Activated CD8-positive, alpha-beta memory T cell treated with anti-CD3 and anti-CD28 coated beads for 36 hours (primary cell): ENCODE data around the gene SOD3. TPM values are rescaled to one million over a fixed set of nuclear protein-coding genes. Genes with fewer than 3 reads are reported as not detected.

Source experiments
- CTCF ChIA-PET: fragments of 350-600 bp; sonication (Branson Sonifier 250); formaldehyde crosslinking; loops from one replicate; lab custom pipeline; 2021; ENCODE audit warnings: antibody characterized with exemption; lab: Charles Lee
- POLR2A ChIA-PET: fragments of 350-600 bp; sonication (Branson Sonifier 250); formaldehyde crosslinking; loops from one replicate; lab custom pipeline; 2021; ENCODE audit warnings: antibody characterized with exemption; lab: Charles Lee
- total RNA-seq, 2 experiments: library from RNA; stranded (reverse); gene quantifications; one replicate each; pipeline ENCODE4 v1.2.3, GENCODE V29; 2021

SOD3 gene
- total RNA-seq, 2 experiments from 2014 or later: not detected

DNA sequence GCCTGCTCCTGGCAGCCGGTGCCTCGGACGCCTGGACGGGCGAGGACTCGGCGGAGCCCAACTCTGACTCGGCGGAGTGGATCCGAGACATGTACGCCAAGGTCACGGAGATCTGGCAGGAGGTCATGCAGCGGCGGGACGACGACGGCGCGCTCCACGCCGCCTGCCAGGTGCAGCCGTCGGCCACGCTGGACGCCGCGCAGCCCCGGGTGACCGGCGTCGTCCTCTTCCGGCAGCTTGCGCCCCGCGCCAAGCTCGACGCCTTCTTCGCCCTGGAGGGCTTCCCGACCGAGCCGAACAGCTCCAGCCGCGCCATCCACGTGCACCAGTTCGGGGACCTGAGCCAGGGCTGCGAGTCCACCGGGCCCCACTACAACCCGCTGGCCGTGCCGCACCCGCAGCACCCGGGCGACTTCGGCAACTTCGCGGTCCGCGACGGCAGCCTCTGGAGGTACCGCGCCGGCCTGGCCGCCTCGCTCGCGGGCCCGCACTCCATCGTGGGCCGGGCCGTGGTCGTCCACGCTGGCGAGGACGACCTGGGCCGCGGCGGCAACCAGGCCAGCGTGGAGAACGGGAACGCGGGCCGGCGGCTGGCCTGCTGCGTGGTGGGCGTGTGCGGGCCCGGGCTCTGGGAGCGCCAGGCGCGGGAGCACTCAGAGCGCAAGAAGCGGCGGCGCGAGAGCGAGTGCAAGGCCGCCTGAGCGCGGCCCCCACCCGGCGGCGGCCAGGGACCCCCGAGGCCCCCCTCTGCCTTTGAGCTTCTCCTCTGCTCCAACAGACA is 4.4 kb downstream of the SOD3 start:
- POLR2A ChIA-PET: no interaction called here
- CTCF ChIA-PET: no interaction called here

DNA sequence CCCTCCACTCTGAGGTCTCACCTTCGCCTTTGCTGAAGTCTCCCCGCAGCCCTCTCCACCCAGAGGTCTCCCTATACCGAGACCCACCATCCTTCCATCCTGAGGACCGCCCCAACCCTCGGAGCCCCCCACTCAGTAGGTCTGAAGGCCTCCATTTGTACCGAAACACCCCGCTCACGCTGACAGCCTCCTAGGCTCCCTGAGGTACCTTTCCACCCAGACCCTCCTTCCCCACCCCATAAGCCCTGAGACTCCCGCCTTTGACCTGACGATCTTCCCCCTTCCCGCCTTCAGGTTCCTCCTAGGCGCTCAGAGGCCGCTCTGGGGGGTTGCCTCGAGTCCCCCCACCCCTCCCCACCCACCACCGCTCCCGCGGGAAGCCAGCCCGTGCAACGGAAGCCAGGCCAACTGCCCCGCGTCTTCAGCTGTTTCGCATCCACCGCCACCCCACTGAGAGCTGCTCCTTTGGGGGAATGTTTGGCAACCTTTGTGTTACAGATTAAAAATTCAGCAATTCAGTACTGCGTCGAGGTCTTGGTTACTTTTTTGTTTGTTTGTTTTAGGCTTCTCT is 5.0 kb downstream of the SOD3 start:
- POLR2A ChIA-PET: no interaction called here
- CTCF ChIA-PET: no interaction called here

GRCh38 chr4:24801136-24801855 is 5.9 kb downstream of the SOD3 start:
- POLR2A ChIA-PET: no interaction called here
- CTCF ChIA-PET: interaction anchor here (0.6 kb wide), 1 partner anchor 54 kb away, joined by 3 read pairs; no protein-coding TSS in a partner anchor

GRCh38 chr4:24802648-24803047 is 7.3 kb downstream of the SOD3 start:
- CTCF ChIA-PET: no interaction called here
- POLR2A ChIA-PET: no interaction called here

- ChIA-PET CTCF (interaction anchor here (0.7 kb wide), 1 partner anchor 12 kb away, joined by 3 read pairs; no protein-coding TSS in a partner anchor), POLR2A (no interaction called here)
Observed at GRCh38 chr4:24805067-24805466, 9.7 kb downstream of the SOD3 start.

- POLR2A ChIA-PET: no interaction called here
- CTCF ChIA-PET: no interaction called here
Observed at GRCh38 chr4:24805566-24805965, 10.2 kb downstream of the SOD3 start.

DNA sequence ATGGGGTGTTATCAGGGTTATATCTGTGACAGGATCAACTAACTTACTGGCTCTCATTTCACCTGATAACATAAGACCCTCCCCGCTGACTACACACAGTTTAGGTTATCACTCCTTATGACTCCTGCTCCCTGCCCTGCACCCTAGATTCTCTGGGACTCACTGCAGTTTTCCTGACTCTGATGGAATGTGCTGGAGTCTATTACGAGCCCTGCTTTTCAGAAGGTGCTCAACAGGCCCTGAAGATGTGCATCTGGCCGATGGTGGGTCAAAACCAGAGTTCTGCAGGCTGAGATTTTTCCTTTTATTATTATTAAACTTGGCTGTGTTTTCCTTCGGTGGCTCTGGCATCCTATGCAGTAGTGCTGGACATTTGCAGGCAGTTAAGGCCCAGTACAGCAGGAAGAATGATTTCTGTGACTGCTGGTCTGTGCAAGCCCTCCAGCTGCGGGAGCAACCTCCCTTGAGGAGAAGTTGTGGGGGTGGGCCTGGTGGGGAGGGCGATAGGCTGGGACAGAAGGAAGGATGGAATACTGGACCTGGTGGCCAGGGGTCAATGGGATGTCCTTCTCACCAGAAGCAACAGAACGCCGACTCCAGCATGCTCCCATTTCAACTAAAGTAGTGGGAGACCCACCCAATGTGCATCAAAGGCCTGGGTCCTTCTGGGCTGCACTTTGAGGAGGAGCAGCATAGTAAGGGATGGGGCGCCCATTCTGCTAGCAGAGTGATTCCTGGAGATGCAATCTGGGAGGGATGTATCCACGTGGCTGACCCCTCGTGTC is 11.0 kb downstream of the SOD3 start:
- POLR2A ChIA-PET: no interaction called here
- CTCF ChIA-PET: no interaction called here

DNA sequence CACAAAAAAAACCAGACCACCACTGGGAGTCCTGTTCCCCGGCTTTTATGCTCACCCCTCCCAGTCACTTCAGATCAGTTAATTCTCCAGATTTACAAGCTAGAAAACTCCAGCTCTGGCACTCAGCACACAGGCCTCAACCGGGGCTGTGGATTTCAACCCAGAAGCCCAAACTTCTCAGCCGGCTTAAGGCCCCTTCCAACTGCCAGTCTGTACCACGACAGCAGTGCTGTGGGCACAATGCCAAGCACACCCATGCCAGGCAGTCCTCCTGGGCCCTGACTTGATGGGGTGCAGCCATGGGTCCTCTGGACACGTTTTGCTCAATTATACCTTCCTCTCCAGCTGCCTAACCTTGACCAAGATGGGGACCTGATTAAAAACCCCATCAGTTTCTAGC is 12.2 kb downstream of the SOD3 start:
- ChIA-PET POLR2A (no interaction called here), CTCF (no interaction called here)

- POLR2A ChIA-PET: no interaction called here
- CTCF ChIA-PET: interaction anchor here (0.5 kb wide), 1 partner anchor 712 kb away, joined by 4 read pairs; no protein-coding TSS in a partner anchor
Observed at GRCh38 chr4:24808261-24808660, 12.9 kb downstream of the SOD3 start.

DNA sequence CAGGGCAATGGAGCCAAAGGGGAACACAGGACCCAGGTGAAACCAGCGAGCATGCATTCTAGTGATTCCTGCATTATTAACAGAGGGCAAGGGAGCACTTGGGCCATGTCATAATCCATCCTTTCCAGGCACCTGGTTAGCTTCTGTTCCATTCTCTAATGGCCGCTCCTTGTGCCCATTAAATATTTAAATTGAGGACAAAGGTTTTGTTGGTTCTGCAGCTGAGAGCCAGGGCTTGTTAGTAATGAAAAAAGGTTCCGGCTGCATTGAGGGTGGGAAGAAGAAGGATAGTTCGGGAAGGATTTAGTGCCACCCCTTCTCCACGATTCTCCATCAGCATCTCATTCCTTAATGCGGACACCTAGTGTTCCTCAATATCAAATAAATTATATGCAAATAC is 13.6 kb downstream of the SOD3 start:
- POLR2A ChIA-PET: no interaction called here

DNA sequence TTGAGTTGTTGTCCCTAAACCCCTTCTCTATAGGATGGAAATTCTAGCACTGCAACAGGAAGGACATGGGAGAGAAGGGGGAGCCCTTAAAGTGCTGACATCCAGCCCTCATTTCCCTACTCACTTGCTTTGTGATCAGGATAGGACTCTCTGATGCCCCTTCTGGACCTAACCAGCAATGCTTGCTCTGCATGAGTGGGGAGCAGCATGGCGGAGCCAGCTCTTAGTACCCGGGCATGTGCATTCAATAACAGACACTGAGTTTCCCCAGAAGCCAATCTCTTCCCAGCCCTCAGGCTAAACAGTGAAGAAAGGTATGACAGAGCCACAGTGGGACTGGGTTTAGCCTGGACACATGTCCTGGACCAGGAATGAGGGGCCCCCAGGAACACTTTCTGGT is 14.0 kb downstream of the SOD3 start:
- ChIA-PET CTCF (no interaction called here), POLR2A (no interaction called here)

More for the DNA sequence above, 13.6 kb downstream of the SOD3 start:
- CTCF ChIA-PET: interaction anchor here (0.5 kb wide), 1 partner anchor 711 kb away, joined by 4 read pairs; no protein-coding TSS in a partner anchor

- ChIA-PET POLR2A (no interaction called here), CTCF (no interaction called here)
Observed at GRCh38 chr4:24809815-24810405, 14.5 kb downstream of the SOD3 start.

GRCh38 chr4:24810871-24811631 is 15.7 kb downstream of the SOD3 start:
- CTCF ChIA-PET: no interaction called here
- POLR2A ChIA-PET: no interaction called here

- CTCF ChIA-PET: no interaction called here
- POLR2A ChIA-PET: no interaction called here
Observed at GRCh38 chr4:24813732-24814131, 18.4 kb downstream of the SOD3 start.

GRCh38 chr4:24816797-24817196 is 21.4 kb downstream of the SOD3 start:
- CTCF ChIA-PET: interaction anchor here (0.6 kb wide), 1 partner anchor 12 kb away, joined by 3 read pairs; no protein-coding TSS in a partner anchor
- POLR2A ChIA-PET: no interaction called here

DNA sequence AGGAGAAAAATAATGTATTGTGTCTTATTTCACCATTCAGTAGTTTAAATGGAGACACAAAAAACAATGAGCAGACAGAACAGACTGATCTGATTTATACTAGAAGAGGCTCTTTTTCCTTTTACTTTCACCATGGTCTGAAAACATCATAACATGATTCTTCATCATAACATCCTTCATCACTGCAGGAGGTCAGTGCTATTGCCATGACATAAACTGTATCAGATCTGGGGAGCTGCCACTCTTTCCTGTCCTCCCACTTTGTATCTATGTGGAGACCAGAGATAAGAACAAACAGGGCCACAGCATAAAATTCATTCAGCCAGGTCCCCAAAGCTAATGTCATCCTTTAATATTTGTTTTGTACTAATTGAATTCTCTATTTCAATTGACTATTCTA is 25.2 kb downstream of the SOD3 start:
- ChIA-PET POLR2A (no interaction called here), CTCF (no interaction called here)

DNA sequence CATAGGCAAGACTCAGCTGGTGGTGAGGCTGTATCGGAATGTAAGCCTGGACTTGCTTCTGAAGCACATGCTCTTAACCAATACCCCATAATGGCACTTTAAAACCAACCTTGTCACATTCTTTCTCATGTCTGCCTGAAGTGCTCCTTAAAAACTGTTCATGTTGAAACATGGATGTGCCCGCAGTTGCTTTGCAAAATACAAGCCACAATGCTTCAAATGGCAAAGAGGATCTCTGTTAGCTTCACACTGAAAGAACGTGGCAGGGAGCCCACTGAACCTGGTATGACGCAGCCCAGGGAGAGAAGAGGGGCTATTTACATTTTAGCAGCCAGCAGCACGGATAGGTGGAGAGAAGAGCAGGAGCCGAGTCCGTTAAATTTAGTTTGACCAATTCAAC is 29.3 kb downstream of the SOD3 start:
- ChIA-PET POLR2A (no interaction called here), CTCF (no interaction called here)

DNA sequence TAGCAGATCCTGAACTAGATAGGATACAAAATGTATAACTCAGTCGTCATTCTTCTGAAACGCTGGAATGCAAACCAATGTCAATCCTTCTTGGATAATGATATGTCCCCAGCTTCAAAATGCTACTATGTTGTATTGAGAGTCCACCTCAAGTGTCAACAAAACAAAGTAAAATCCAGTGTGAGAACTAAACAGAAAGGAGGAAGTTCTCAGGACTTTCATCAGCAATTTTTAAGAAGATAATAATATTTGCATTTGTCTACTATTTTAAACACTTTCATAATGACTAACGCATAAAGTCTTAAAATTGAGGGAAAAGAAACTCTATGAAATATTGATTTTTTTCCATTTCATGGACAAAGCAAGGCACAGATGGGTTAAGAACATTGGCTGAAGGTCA is 36.3 kb downstream of the SOD3 start:
- ChIA-PET CTCF (no interaction called here), POLR2A (no interaction called here)

- CTCF ChIA-PET: no interaction called here
- POLR2A ChIA-PET: no interaction called here
Observed at GRCh38 chr4:24835696-24836095, 40.3 kb downstream of the SOD3 start.
